Stimulated activated CD4-positive, alpha-beta T cell treated with anti-CD3 and anti-CD28 coated beads, Interleukin-12 subunit alpha, Interleukin-12 subunit beta, amount 100 ng/mL, for 48 hours (primary cell): ENCODE measurements around the gene RAB8A.

Source experiments
- DNase-seq, 3 donors: peaks; one replicate each; pipeline ENCODE4 v3.0.0-alpha.2; 2020; ENCODE audit warnings: low read depth in 2 of 3, low spot score in 1 of 3

The RAB8A gene

GRCh38 chr19:16139752-16140151 lies 28.1 kb downstream of the RAB8A start:
- DNase-seq: no peak

- DNase-seq: no peak
These were observed 29.4 kb downstream of the RAB8A start for GRCh38 chr19:16141043-16141442.

GRCh38 chr19:16142032-16142580 lies 30.4 kb downstream of the RAB8A start:
- DNase-seq: no peak

- DNase-seq: peak; percentile 51 to 62 (median 61)
These were observed 31.9 kb downstream of the RAB8A start, which contains the start of gene HSH2D for GRCh38 chr19:16143399-16144215. Gene HSH2D (plus strand): TSS chr19:16143685. CDS start chr19:16148751, 5,066 bp downstream.

- DNase-seq: no peak
These were observed 32.5 kb downstream of the RAB8A start for GRCh38 chr19:16144216-16144581.

GRCh38 chr19:16146112-16146511 lies 34.4 kb downstream of the RAB8A start:
- DNase-seq: no peak

- no peak for DNase-seq
These were observed 36.9 kb downstream of the RAB8A start for GRCh38 chr19:16148443-16149229.

GRCh38 chr19:16153582-16154336 lies 42.1 kb downstream of the RAB8A start:
- peak in 1 of 3 donors; percentile 4 for DNase-seq

- DNase-seq: no peak
These were observed 42.9 kb downstream of the RAB8A start for GRCh38 chr19:16154557-16154956.

- no peak for DNase-seq
These were observed 43.4 kb downstream of the RAB8A start for GRCh38 chr19:16155128-16155527.

GRCh38 chr19:16156904-16157303 lies 45.2 kb downstream of the RAB8A start:
- no peak for DNase-seq

- DNase-seq: no peak
These were observed 45.9 kb downstream of the RAB8A start for GRCh38 chr19:16157601-16158000.

- DNase-seq: no peak
These were observed 48.0 kb downstream of the RAB8A start for GRCh38 chr19:16159655-16160054.

- no peak for DNase-seq
These were observed 48.8 kb downstream of the RAB8A start for GRCh38 chr19:16160445-16160942.

GRCh38 chr19:16160943-16161560 lies 49.4 kb downstream of the RAB8A start:
- DNase-seq: peak; percentile 39 to 57 (median 49)

- DNase-seq: peak in 1 of 3 donors; percentile 15
These were observed 50.2 kb downstream of the RAB8A start for GRCh38 chr19:16161840-16162239.

GRCh38 chr19:16164222-16164890 lies 52.7 kb downstream of the RAB8A start:
- no peak for DNase-seq

GRCh38 chr19:16166417-16166816 lies 54.7 kb downstream of the RAB8A start:
- DNase-seq: no peak

- DNase-seq: no peak
These were observed 55.4 kb downstream of the RAB8A start for GRCh38 chr19:16167055-16167454.

- DNase-seq: no peak
These were observed 56.9 kb downstream of the RAB8A start for GRCh38 chr19:16168465-16169081.
